WERI-Rb-1 (cell line): ENCODE data around the gene MYD88.

Source experiments
- DNase-seq: peaks from one replicate; pipeline ENCODE4 v3.0.0-alpha.2; 2020
- H3K27ac ChIP-seq: fragments of 250-450 bp; sonication (Bioruptor Pico); 2 replicates; pipeline ENCODE4 v1.5.1; 2020; ENCODE audit warnings: mild to moderate bottlenecking, moderate library complexity
- H3K27me3 ChIP-seq: fragments of 250-450 bp; sonication (Bioruptor Pico); 2 replicates; pipeline ENCODE4 v1.5.1; 2021; ENCODE audit warnings: mild to moderate bottlenecking, low read depth, moderate library complexity; ENCODE audit not compliant: insufficient read depth, severe bottlenecking
- H3K36me3 ChIP-seq: fragments of 250-450 bp; sonication (Bioruptor Pico); 2 replicates; pipeline ENCODE4 v1.5.1; 2020; ENCODE audit warnings: mild to moderate bottlenecking, moderate library complexity
- H3K4me3 ChIP-seq: 2 replicates; pipeline ENCODE4 v1.5.1; 2011; ENCODE audit warnings: low read depth, mild to moderate bottlenecking, control low read depth, low read length
- H3K9me3 ChIP-seq: fragments of 250-450 bp; sonication (Bioruptor Pico); 2 replicates; pipeline ENCODE4 v1.5.1; 2021; ENCODE audit warnings: mild to moderate bottlenecking, moderate library complexity; ENCODE audit not compliant: severe bottlenecking
- CTCF ChIP-seq: IDR thresholded peaks from 2 replicates; pipeline ENCODE4 v1.5.1; 2011; ENCODE audit warnings: low read depth, mild to moderate bottlenecking, control low read depth, inconsistent platforms, low read length

Gene MYD88

GRCh38 chr3:38121832-38122461 is 16.5 kb upstream of the MYD88 start:
- no peaks in the 10 kb centered on the region for H3K27me3 ChIP-seq
- H3K36me3 ChIP-seq, result peaks cover 37% of the 10 kb centered on the region
- DNase-seq, result no peak
- no peak overlapping the region for H3K4me3 ChIP-seq
- no peak overlapping the region for H3K27ac ChIP-seq
- TF ChIP-seq CTCF, result no peak
- H3K9me3 ChIP-seq, result no peaks in the 10 kb centered on the region

- H3K27ac ChIP-seq, result no peak overlapping the region
- TF ChIP-seq CTCF, result no peak
- no peaks in the 10 kb centered on the region for H3K9me3 ChIP-seq
- H3K4me3 ChIP-seq, result no peak overlapping the region
- DNase-seq, result no peak
- peaks cover 44% of the 10 kb centered on the region for H3K36me3 ChIP-seq
- no peaks in the 10 kb centered on the region for H3K27me3 ChIP-seq
Measured at GRCh38 chr3:38122712-38123290, 15.7 kb upstream of the MYD88 start.

DNA sequence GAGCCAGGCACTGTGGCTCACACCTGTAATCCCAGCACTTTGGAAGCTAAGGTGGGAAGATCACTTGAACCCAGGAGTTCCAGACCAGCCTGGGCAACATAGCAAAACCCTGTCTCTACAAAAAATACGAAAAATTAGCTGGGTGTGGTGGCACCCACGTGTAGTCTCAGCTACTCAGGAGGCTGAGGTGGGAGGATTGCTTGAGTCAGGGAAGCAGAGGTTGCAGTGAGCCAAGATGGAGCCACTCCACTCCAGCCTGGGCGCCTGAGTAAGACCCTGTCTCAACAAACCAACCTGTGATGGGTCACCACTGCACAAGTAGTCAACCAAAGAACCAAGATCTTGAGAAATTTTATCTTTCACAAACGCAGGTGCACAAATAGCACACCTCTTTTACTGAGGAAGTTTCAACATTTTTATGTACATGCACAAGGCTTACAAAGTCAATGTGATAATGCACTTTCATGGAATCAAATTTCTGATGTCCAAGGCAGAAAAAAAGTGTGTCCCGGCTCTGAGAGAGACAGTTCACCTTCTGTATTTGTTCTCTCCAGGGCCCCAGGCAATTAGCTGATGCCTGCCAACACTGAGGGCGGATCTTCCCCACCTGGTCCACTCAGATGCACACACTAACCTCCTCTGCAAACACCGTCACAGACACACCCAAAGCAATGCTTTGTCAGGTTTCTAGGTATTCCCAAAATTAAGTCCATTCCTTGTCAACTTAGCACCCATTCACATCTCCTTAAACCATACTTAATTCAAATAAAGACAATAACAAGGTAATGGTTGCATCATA is 13.9 kb upstream of the MYD88 start:
- no peaks in the 10 kb centered on the region for H3K9me3 ChIP-seq
- H3K27ac ChIP-seq, result no peak overlapping the region
- TF ChIP-seq CTCF, result no peak
- no peak overlapping the region for H3K4me3 ChIP-seq
- DNase-seq, result no peak
- no peaks in the 10 kb centered on the region for H3K27me3 ChIP-seq
- peaks cover 54% of the 10 kb centered on the region for H3K36me3 ChIP-seq

- no peak for DNase-seq
- H3K36me3 ChIP-seq, result peaks cover 62% of the 10 kb centered on the region
- TF ChIP-seq CTCF, result no peak
- no peaks in the 10 kb centered on the region for H3K9me3 ChIP-seq
- H3K27me3 ChIP-seq, result no peaks in the 10 kb centered on the region
- H3K27ac ChIP-seq, result no peak overlapping the region
- no peak overlapping the region for H3K4me3 ChIP-seq
Measured at GRCh38 chr3:38125305-38126120, 12.9 kb upstream of the MYD88 start.

- no peak for DNase-seq
- no peak overlapping the region for H3K27ac ChIP-seq
- H3K27me3 ChIP-seq, result no peaks in the 10 kb centered on the region
- no peaks in the 10 kb centered on the region for H3K9me3 ChIP-seq
- no peak overlapping the region for H3K4me3 ChIP-seq
- peaks cover 64% of the 10 kb centered on the region for H3K36me3 ChIP-seq
- TF ChIP-seq CTCF, result no peak
Measured at GRCh38 chr3:38126121-38126892, 12.2 kb upstream of the MYD88 start.
